ENCODE results near the gene SLC44A3. TPM values are rescaled to one million over a fixed set of nuclear protein-coding genes. Genes with fewer than 3 reads are reported as not detected.

Gene SLC44A3
- total and polyA plus RNA-seq, 9 of the 15 experiments (the other 6 are each of a cell fraction or from before 2014, with no cell fraction given): not detected

- TF ChIP-seq GATAD2A (IDR thresholded peaks at IDR 0.05): no peak
- TF ChIP-seq ZNF184 (CRISPR knock-in tag; IDR thresholded peaks at IDR 0.05): no peak
- no peak for TF ChIP-seq JUN (IDR thresholded peaks at IDR 0.05; ENCODE audit: borderline replicate concordance, low read depth, low read length)
- TF ChIP-seq JUN (CRISPR knock-in tag; IDR thresholded peaks at IDR 0.05; ENCODE audit: borderline replicate concordance): no peak
- no peak for TF ChIP-seq MLLT1 (IDR thresholded peaks at IDR 0.05)
- TF ChIP-seq TSC22D4 (tag; IDR thresholded peaks at IDR 0.05): no peak
- no peak for TF ChIP-seq GTF2A2 (tag; IDR thresholded peaks at IDR 0.05)
- no peak for TF ChIP-seq SMAD4 (CRISPR knock-in tag; conservative IDR thresholded peaks at IDR 0.05)
- no peak for TF ChIP-seq GTF2B (IDR thresholded peaks at IDR 0.05; ENCODE audit: extremely low read depth, insufficient read length)
- no peak for TF ChIP-seq TAF15 (IDR thresholded peaks at IDR 0.05; ENCODE audit: low read depth, low read length)
- TF ChIP-seq KLF1 (tag; IDR thresholded peaks at IDR 0.05): no peak
- TF ChIP-seq CAMTA2 (CRISPR knock-in tag; conservative IDR thresholded peaks at IDR 0.05): no peak
These were observed 23.7 kb downstream of the SLC44A3 start (continued) for GRCh38 chr1:94843846-94844245.

Data from K562 (cell line).